HFFc6 (cell line): ENCODE results near the gene PDK4. TPM values are rescaled to one million over a fixed set of nuclear protein-coding genes. Genes with fewer than 3 reads are reported as not detected.

Experiments used
- DNase-seq: peaks from one replicate; pipeline ENCODE4 v3.0.0-alpha.2; 2018
- H3K27ac Mint-ChIP-seq: 2 replicates; pipeline ENCODE4 v1.8.0; 2020; ENCODE audit warnings: mild to moderate bottlenecking, mixed read lengths
- H3K27me3 Mint-ChIP-seq: 2 replicates; pipeline ENCODE4 v1.8.0; 2021; ENCODE audit warnings: mild to moderate bottlenecking, moderate library complexity, mixed read lengths; ENCODE audit not compliant: insufficient read depth
- H3K36me3 Mint-ChIP-seq: 2 replicates; pipeline ENCODE4 v1.8.0; 2021; ENCODE audit warnings: low read depth, mixed read lengths
- H3K4me1 Mint-ChIP-seq: 2 replicates; pipeline ENCODE4 v1.8.0; 2020; ENCODE audit warnings: low read depth, mixed read lengths
- H3K4me3 Mint-ChIP-seq: 2 replicates; pipeline ENCODE4 v1.8.0; 2020; ENCODE audit warnings: mild to moderate bottlenecking, moderate library complexity, mixed read lengths
- H3K9me3 Mint-ChIP-seq: 2 replicates; pipeline ENCODE4 v1.8.0; 2020; ENCODE audit warnings: mild to moderate bottlenecking, mixed read lengths
- CTCF ChIP-seq: fragments of 200-600 bp; sonication (generic); IDR thresholded peaks from 2 replicates; pipeline ENCODE4 v1.5.0; 2021; ENCODE audit warnings: antibody characterized with exemption, mild to moderate bottlenecking
- total RNA-seq, 6 experiments: library from RNA; stranded (reverse); fragmentation: NEBNext Ultra II Directional; extraction: Animal tissue kit (Norgen Biotek cat#: 25700); gene quantifications; 2 replicates in 1 of 6; 3 replicates in 5 of 6; pipeline ENCODE4 v1.2.3, GENCODE V29; 2021

Gene PDK4
- total RNA-seq, 6 experiments from 2014 or later: not detected

GRCh38 chr7:95537468-95537867 is 58.8 kb downstream of the PDK4 start:
- no peak overlapping the region for H3K27ac Mint-ChIP-seq
- H3K4me1 Mint-ChIP-seq: no peaks in the 10 kb centered on the region
- H3K36me3 Mint-ChIP-seq: no peaks in the 10 kb centered on the region
- H3K4me3 Mint-ChIP-seq: no peak overlapping the region
- no peak for DNase-seq
- H3K9me3 Mint-ChIP-seq: no peaks in the 10 kb centered on the region
- peaks cover 5% of the 10 kb centered on the region; the same call in 1 of the 2 replicates for H3K27me3 Mint-ChIP-seq
- TF ChIP-seq CTCF: no peak

- H3K9me3 Mint-ChIP-seq: no peaks in the 10 kb centered on the region
- no peaks in the 10 kb centered on the region for H3K4me1 Mint-ChIP-seq
- no peak for TF ChIP-seq CTCF
- no peak overlapping the region for H3K4me3 Mint-ChIP-seq
- no peak overlapping the region for H3K27ac Mint-ChIP-seq
- H3K27me3 Mint-ChIP-seq: peaks cover 5% of the 10 kb centered on the region; the same call in 1 of the 2 replicates
- DNase-seq: no peak
- H3K36me3 Mint-ChIP-seq: no peaks in the 10 kb centered on the region
Observed at GRCh38 chr7:95536656-95537311, 59.5 kb downstream of the PDK4 start.

DNA sequence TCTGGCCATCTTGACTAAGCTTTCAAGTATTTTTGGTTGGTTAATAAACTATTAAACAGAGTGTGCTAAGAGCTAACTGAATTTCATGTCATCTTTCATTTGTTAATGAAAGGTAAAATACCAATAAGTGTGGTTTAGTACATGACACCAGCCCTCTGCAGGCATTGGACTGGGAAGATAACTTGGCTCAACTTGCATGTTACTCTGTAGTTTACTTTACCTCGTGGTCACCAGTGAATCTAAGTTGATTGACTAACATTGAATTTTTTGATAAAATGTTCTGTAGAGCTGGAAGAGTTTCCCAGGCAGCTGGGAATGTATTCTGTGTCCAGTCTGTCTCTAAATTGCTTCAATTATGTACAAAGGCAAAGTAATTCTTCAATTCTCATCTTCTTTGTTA is 60.7 kb downstream of the PDK4 start:
- no peak overlapping the region for H3K27ac Mint-ChIP-seq
- no peaks in the 10 kb centered on the region for H3K9me3 Mint-ChIP-seq
- no peaks in the 10 kb centered on the region for H3K36me3 Mint-ChIP-seq
- no peaks in the 10 kb centered on the region for H3K4me1 Mint-ChIP-seq
- H3K27me3 Mint-ChIP-seq: peaks cover 5% of the 10 kb centered on the region; the same call in 1 of the 2 replicates
- DNase-seq: no peak
- TF ChIP-seq CTCF: no peak
- H3K4me3 Mint-ChIP-seq: no peak overlapping the region

- Mint-ChIP-seq H3K4me1 (no peaks in the 10 kb centered on the region), H3K4me3 (no peak overlapping the region), H3K27ac (no peak overlapping the region), H3K9me3 (no peaks in the 10 kb centered on the region), H3K27me3 (peaks cover 4% of the 10 kb centered on the region; the same call in 1 of the 2 replicates), H3K36me3 (no peaks in the 10 kb centered on the region)
- DNase-seq: no peak
- no peak for TF ChIP-seq CTCF
Observed at GRCh38 chr7:95534796-95535195, 61.5 kb downstream of the PDK4 start.

Other genes with a start within 250 kb of the PDK4 start
- not detected for gene PON3, start 200.1 kb downstream of the PDK4 start, total RNA-seq
- gene PON2, start 161.5 kb downstream of the PDK4 start, total RNA-seq: 10 to 100 TPM; 63.7 to 79.0 (median 72.0) TPM
- not detected for gene ASB4, start 110.6 kb downstream of the PDK4 start, total RNA-seq
- gene DYNC1I1, start 176.0 kb upstream of the PDK4 start, total RNA-seq: under 1 TPM in 5 of 6 experiments, not detected in 1; 0.08 to 0.34 (median 0.14) TPM